ENCODE results near the gene ALK.

DNA sequence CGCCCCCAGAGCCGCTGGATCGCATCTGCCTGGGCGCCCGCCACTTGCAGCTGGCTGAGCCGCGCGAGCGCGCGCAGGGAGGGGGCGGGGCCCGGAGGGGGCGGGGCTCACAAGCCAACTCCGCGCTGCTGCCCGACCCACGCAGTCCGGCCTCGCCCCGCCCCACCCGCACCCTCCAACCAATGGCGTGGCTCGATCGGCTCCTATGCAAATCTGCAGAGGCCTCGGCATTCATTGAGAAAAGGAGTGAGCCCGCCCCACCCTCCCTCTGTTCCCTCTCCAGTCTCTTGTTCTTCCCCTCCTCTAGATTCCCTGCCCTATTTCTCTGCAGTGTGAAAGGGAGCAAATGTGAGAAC, at the start of gene ALK:
- TF ChIP-seq, protein P1, sequence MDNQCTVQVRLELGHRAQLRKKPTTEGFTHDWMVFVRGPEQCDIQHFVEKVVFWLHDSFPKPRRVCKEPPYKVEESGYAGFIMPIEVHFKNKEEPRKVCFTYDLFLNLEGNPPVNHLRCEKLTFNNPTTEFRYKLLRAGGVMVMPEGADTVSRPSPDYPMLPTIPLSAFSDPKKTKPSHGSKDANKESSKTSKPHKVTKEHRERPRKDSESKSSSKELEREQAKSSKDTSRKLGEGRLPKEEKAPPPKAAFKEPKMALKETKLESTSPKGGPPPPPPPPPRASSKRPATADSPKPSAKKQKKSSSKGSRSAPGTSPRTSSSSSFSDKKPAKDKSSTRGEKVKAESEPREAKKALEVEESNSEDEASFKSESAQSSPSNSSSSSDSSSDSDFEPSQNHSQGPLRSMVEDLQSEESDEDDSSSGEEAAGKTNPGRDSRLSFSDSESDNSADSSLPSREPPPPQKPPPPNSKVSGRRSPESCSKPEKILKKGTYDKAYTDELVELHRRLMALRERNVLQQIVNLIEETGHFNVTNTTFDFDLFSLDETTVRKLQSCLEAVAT (IDR thresholded peaks at IDR 0.05), result no peak
- TF ChIP-seq, protein P2, sequence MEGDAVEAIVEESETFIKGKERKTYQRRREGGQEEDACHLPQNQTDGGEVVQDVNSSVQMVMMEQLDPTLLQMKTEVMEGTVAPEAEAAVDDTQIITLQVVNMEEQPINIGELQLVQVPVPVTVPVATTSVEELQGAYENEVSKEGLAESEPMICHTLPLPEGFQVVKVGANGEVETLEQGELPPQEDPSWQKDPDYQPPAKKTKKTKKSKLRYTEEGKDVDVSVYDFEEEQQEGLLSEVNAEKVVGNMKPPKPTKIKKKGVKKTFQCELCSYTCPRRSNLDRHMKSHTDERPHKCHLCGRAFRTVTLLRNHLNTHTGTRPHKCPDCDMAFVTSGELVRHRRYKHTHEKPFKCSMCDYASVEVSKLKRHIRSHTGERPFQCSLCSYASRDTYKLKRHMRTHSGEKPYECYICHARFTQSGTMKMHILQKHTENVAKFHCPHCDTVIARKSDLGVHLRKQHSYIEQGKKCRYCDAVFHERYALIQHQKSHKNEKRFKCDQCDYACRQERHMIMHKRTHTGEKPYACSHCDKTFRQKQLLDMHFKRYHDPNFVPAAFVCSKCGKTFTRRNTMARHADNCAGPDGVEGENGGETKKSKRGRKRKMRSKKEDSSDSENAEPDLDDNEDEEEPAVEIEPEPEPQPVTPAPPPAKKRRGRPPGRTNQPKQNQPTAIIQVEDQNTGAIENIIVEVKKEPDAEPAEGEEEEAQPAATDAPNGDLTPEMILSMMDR (IDR thresholded peaks at IDR 0.05 in 2 of 3, conservative IDR thresholded peaks at IDR 0.05 in 1 of 3; ENCODE audit: control insufficient read depth in 2 of 3, extremely low read depth in 1 of 3, insufficient read depth in 1 of 3, low read depth in 3 of 3, low read length in 3 of 3), result no peak
- no peak for TF ChIP-seq JUND (IDR thresholded peaks at IDR 0.05; ENCODE audit: low read depth, low read length)
- TF ChIP-seq, protein P3, sequence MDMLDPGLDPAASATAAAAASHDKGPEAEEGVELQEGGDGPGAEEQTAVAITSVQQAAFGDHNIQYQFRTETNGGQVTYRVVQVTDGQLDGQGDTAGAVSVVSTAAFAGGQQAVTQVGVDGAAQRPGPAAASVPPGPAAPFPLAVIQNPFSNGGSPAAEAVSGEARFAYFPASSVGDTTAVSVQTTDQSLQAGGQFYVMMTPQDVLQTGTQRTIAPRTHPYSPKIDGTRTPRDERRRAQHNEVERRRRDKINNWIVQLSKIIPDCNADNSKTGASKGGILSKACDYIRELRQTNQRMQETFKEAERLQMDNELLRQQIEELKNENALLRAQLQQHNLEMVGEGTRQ (IDR thresholded peaks at IDR 0.05; ENCODE audit: borderline replicate concordance, low read depth, low read length), result no peak
- TF ChIP-seq, protein P4, sequence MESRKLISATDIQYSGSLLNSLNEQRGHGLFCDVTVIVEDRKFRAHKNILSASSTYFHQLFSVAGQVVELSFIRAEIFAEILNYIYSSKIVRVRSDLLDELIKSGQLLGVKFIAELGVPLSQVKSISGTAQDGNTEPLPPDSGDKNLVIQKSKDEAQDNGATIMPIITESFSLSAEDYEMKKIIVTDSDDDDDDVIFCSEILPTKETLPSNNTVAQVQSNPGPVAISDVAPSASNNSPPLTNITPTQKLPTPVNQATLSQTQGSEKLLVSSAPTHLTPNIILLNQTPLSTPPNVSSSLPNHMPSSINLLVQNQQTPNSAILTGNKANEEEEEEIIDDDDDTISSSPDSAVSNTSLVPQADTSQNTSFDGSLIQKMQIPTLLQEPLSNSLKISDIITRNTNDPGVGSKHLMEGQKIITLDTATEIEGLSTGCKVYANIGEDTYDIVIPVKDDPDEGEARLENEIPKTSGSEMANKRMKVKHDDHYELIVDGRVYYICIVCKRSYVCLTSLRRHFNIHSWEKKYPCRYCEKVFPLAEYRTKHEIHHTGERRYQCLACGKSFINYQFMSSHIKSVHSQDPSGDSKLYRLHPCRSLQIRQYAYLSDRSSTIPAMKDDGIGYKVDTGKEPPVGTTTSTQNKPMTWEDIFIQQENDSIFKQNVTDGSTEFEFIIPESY (IDR thresholded peaks at IDR 0.05), result no peak
- no peak for TF ChIP-seq POLR2A (IDR thresholded peaks at IDR 0.05; ENCODE audit: low read depth, low read length)
- no peak for TF ChIP-seq RFX5 (IDR thresholded peaks at IDR 0.05; ENCODE audit: low read depth, low read length)
- TF ChIP-seq, protein P5, sequence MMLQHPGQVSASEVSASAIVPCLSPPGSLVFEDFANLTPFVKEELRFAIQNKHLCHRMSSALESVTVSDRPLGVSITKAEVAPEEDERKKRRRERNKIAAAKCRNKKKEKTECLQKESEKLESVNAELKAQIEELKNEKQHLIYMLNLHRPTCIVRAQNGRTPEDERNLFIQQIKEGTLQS (IDR thresholded peaks at IDR 0.05; ENCODE audit: borderline replicate concordance, extremely low read depth, low read depth, low read length), result no peak

All from GM12878 (cell line).